Peyer's patch (tissue), 4 donors: ENCODE data around the gene AOC3. TPM values are rescaled to one million over a fixed set of nuclear protein-coding genes. Genes with fewer than 3 reads are reported as not detected.
A peak's percentile ranks its signal among the peaks of the same experiment; 100 is the strongest.

Experiments
- DNase-seq, 3 donors: peaks; one replicate each; pipeline ENCODE4 v3.0.0-alpha.2; 2017 to 2019
- H3K27ac ChIP-seq, 4 donors: fragments of 200-600 bp; sonication (generic); one replicate each; pipeline ENCODE4 v1.5.1; 2016 to 2019
- H3K27me3 ChIP-seq, 2 donors: fragments of 200-600 bp; sonication (generic); one replicate each; pipeline ENCODE4 v1.5.1; 2019
- H3K36me3 ChIP-seq, 3 donors: fragments of 200-600 bp; sonication (generic); one replicate each; pipeline ENCODE4 v1.5.1; 2016 to 2019
- H3K4me1 ChIP-seq, 4 donors: fragments of 200-600 bp; sonication (generic); one replicate each; pipeline ENCODE4 v1.5.1; 2016 to 2019
- H3K4me3 ChIP-seq, 4 donors: fragments of 200-600 bp; sonication (generic); 1 replicate in 3 of 4; 2 replicates in 1 of 4; pipeline ENCODE4 v1.5.1; 2016 to 2019; ENCODE audit warnings: mild to moderate bottlenecking in 1 of 4
- H3K9me3 ChIP-seq, 4 donors: fragments of 200-600 bp; sonication (generic); one replicate each; pipeline ENCODE4 v1.5.1; 2016 to 2019; ENCODE audit warnings: mild to moderate bottlenecking in 1 of 4
- CTCF ChIP-seq, 6 experiments: fragments of 450-650 bp in 4 of 6; fragments of 200-600 bp in 2 of 6; sonication (generic) in 1 of 6; IDR thresholded peaks; one replicate each; pipeline ENCODE4 v1.5.1; 2017 to 2019; ENCODE audit warnings: antibody characterized with exemption in 6 of 6, mild to moderate bottlenecking in 3 of 6, moderate library complexity in 1 of 6
- POLR2A ChIP-seq, 2 donors: fragments of 450-650 bp; IDR thresholded peaks; one replicate each; pipeline ENCODE4 v1.5.1; 2017; ENCODE audit warnings: antibody characterized with exemption in 2 of 2, mild to moderate bottlenecking in 2 of 2, moderate library complexity in 2 of 2
- total RNA-seq, 4 donors: library from RNA; depleted of rRNA; stranded (reverse); fragments of >200 nt; gene quantifications; one replicate each; pipeline ENCODE4 v1.1.0, GENCODE V29; 2016

Gene AOC3
- total RNA-seq, 4 donors from 2014 or later, result 3.3 to 11.4 (median 7.0) TPM

- Histone ChIP-seq H3K9me3 (no peaks in the 10 kb centered on the region), H3K27ac (peak overlapping the region in 2 of 4 donors; percentile 25 to 45), H3K4me1 (no peaks in the 10 kb centered on the region), H3K4me3 (no peak overlapping the region), H3K27me3 (no peaks in the 10 kb centered on the region), H3K36me3 (peaks cover 0 to 96% (median 0%) of the 10 kb centered on the region in 3 donors)
- TF ChIP-seq POLR2A (IDR thresholded peaks at IDR 0.05) (no peak), CTCF (IDR thresholded peaks at IDR 0.05) (no peak)
- DNase-seq, result no peak
Measured at GRCh38 chr17:42814633-42815399, 36.2 kb upstream of the AOC3 start.

- Histone ChIP-seq H3K36me3 (peaks cover 0 to 95% (median 0%) of the 10 kb centered on the region in 3 donors), H3K4me3 (no peak overlapping the region), H3K27ac (no peak overlapping the region), H3K4me1 (peaks cover 0 to 10% (median 2%) of the 10 kb centered on the region in 4 donors), H3K9me3 (no peaks in the 10 kb centered on the region), H3K27me3 (no peaks in the 10 kb centered on the region)
- TF ChIP-seq CTCF (IDR thresholded peaks at IDR 0.05) (no peak), POLR2A (IDR thresholded peaks at IDR 0.05) (no peak)
- DNase-seq, result no peak
Measured at GRCh38 chr17:42817866-42818265, 33.1 kb upstream of the AOC3 start.

- H3K27ac ChIP-seq, result no peak overlapping the region
- H3K9me3 ChIP-seq, result no peaks in the 10 kb centered on the region
- no peak for DNase-seq
- no peak overlapping the region for H3K4me3 ChIP-seq
- H3K4me1 ChIP-seq, result peaks cover 0 to 15% (median 5%) of the 10 kb centered on the region in 4 donors
- no peaks in the 10 kb centered on the region for H3K27me3 ChIP-seq
- peaks cover 0 to 90% (median 0%) of the 10 kb centered on the region in 3 donors for H3K36me3 ChIP-seq
- TF ChIP-seq POLR2A (IDR thresholded peaks at IDR 0.05) (no peak), CTCF (IDR thresholded peaks at IDR 0.05) (no peak)
Measured at GRCh38 chr17:42818379-42818778, 32.6 kb upstream of the AOC3 start.

- H3K27ac ChIP-seq, result no peak overlapping the region
- no peaks in the 10 kb centered on the region for H3K27me3 ChIP-seq
- no peak for TF ChIP-seq POLR2A (IDR thresholded peaks at IDR 0.05)
- peak; percentile 4 to 64 (median 52) for TF ChIP-seq CTCF (IDR thresholded peaks at IDR 0.05)
- H3K9me3 ChIP-seq, result no peaks in the 10 kb centered on the region
- peaks cover 0 to 73% (median 0%) of the 10 kb centered on the region in 3 donors for H3K36me3 ChIP-seq
- DNase-seq, result peak; percentile 46 to 80 (median 72)
- H3K4me3 ChIP-seq, result no peak overlapping the region
- peaks cover 0 to 17% (median 9%) of the 10 kb centered on the region in 4 donors for H3K4me1 ChIP-seq
Measured at GRCh38 chr17:42819939-42820535, 31.0 kb upstream of the AOC3 start.

GRCh38 chr17:42821176-42821575 is 29.8 kb upstream of the AOC3 start:
- no peak for DNase-seq
- TF ChIP-seq POLR2A (IDR thresholded peaks at IDR 0.05), result no peak
- TF ChIP-seq CTCF (IDR thresholded peaks at IDR 0.05), result no peak
- Histone ChIP-seq H3K9me3 (no peaks in the 10 kb centered on the region), H3K36me3 (peaks cover 0 to 62% (median 0%) of the 10 kb centered on the region in 3 donors), H3K4me3 (no peak overlapping the region), H3K27me3 (no peaks in the 10 kb centered on the region), H3K27ac (no peak overlapping the region), H3K4me1 (peaks cover 0 to 17% (median 9%) of the 10 kb centered on the region in 4 donors)
